GM18907 (cell line): ENCODE measurements around the gene CCDC179.

Experiments
- ATAC-seq: cut with Tn5 transposase; IDR thresholded peaks from one replicate; pipeline ENCODE4 v1.9.1; 2021; ENCODE audit warnings: mild to moderate bottlenecking, moderate library complexity; ENCODE audit not compliant: unreplicated experiment

The CCDC179 gene

GRCh38 chr11:22808571-22809197 is 51.6 kb downstream of the CCDC179 start:
- no peak for ATAC-seq

- ATAC-seq: peak; percentile 99
These were observed 52.3 kb downstream of the CCDC179 start for GRCh38 chr11:22807855-22808570.

- ATAC-seq: no peak
These were observed 52.9 kb downstream of the CCDC179 start for GRCh38 chr11:22807391-22807790.

- no peak for ATAC-seq
These were observed 57.4 kb downstream of the CCDC179 start for GRCh38 chr11:22802861-22803260.

GRCh38 chr11:22800482-22800881 is 59.8 kb downstream of the CCDC179 start:
- no peak for ATAC-seq

- ATAC-seq: no peak
These were observed 61.4 kb downstream of the CCDC179 start for GRCh38 chr11:22798901-22799300.

- ATAC-seq: no peak
These were observed 63.2 kb downstream of the CCDC179 start for GRCh38 chr11:22797047-22797446.
